ENCODE measurements around the gene LAMTOR2. TPM values are rescaled to one million over a fixed set of nuclear protein-coding genes. Genes with fewer than 3 reads are reported as not detected.

The LAMTOR2 gene
- total RNA-seq, 1 donor from 2014 or later, result 108 TPM

- H3K36me3 ChIP-seq (ENCODE audit: control insufficient read depth, insufficient read depth, low read length), result no peaks in the 10 kb centered on the region
- TF ChIP-seq, protein P1, sequence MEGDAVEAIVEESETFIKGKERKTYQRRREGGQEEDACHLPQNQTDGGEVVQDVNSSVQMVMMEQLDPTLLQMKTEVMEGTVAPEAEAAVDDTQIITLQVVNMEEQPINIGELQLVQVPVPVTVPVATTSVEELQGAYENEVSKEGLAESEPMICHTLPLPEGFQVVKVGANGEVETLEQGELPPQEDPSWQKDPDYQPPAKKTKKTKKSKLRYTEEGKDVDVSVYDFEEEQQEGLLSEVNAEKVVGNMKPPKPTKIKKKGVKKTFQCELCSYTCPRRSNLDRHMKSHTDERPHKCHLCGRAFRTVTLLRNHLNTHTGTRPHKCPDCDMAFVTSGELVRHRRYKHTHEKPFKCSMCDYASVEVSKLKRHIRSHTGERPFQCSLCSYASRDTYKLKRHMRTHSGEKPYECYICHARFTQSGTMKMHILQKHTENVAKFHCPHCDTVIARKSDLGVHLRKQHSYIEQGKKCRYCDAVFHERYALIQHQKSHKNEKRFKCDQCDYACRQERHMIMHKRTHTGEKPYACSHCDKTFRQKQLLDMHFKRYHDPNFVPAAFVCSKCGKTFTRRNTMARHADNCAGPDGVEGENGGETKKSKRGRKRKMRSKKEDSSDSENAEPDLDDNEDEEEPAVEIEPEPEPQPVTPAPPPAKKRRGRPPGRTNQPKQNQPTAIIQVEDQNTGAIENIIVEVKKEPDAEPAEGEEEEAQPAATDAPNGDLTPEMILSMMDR (IDR thresholded peaks at IDR 0.05; ENCODE audit: insufficient read depth, low read length, poor library complexity, severe bottlenecking), result no peak
- DNase-seq (ENCODE audit: low read depth), result no peak
- no peaks in the 10 kb centered on the region for H3K27me3 ChIP-seq (ENCODE audit: control insufficient read depth, insufficient read depth, low read length)
- H3K4me3 ChIP-seq (ENCODE audit: low read depth, low read length), result no peak overlapping the region
Observed at GRCh38 chr1:156104065-156104810, 49.7 kb downstream of the LAMTOR2 start.

DNA sequence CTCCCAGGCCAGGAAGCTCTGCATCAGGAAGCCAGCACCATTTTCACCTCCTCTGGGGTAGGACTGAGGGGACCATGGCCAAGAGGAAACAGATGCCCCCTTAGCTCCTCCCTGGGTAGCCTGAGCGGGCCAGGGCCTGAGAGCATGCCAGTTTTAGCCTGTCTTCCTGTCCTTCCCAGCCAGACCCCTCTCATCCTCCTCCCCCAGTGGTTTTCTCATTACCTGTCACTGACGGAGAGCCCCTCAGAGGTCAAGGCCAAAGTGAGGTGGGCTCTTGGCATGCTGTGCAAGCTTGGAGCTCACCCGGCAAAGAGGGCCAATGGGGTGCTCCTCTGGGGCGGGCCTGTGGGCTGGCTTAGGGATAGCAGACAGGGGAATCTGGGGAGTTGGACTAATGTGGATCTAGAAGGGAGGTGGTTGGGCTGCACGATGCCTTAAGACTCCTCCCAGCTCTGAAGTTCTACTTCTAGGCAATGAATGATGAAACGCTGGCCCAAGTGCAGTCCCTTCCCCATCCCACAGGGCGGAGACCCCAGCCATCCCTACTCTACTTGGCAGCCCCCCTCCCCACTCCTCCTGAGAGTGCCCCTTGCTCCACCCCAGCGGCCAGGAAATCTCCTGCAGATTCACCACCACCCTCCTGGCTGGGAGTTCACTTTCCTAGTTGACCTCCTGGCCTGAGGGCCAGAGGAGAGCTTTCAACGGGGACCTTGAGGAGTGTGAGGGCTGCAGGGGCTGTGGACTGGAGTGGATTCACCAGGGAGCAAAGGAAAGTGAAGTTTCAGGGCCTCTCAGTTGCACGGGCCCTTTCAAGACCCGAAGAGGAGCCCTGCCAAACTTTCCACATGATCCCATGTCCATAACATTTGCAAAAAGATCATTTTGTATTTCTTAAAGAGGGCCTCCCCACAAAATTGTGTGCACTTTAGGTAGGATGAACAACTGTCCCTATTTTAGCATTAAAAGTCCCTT lies 50.6 kb downstream of the LAMTOR2 start:
- no peak for DNase-seq (ENCODE audit: low read depth)
- H3K4me3 ChIP-seq (ENCODE audit: low read depth, low read length), result no peak overlapping the region
- no peaks in the 10 kb centered on the region for H3K27me3 ChIP-seq (ENCODE audit: control insufficient read depth, insufficient read depth, low read length)
- no peaks in the 10 kb centered on the region for H3K36me3 ChIP-seq (ENCODE audit: control insufficient read depth, insufficient read depth, low read length)
- TF ChIP-seq, protein P1 (IDR thresholded peaks at IDR 0.05; ENCODE audit: insufficient read depth, low read length, poor library complexity, severe bottlenecking), result no peak

GRCh38 chr1:156106624-156107488 lies 52.3 kb downstream of the LAMTOR2 start:
- Histone ChIP-seq H3K4me3 (ENCODE audit: low read depth, low read length) (no peak overlapping the region), H3K36me3 (ENCODE audit: control insufficient read depth, insufficient read depth, low read length) (no peaks in the 10 kb centered on the region), H3K27me3 (ENCODE audit: control insufficient read depth, insufficient read depth, low read length) (no peaks in the 10 kb centered on the region)
- TF ChIP-seq, protein P1 (IDR thresholded peaks at IDR 0.05; ENCODE audit: insufficient read depth, low read length, poor library complexity, severe bottlenecking), result no peak
- DNase-seq (ENCODE audit: low read depth), result no peak

DNA sequence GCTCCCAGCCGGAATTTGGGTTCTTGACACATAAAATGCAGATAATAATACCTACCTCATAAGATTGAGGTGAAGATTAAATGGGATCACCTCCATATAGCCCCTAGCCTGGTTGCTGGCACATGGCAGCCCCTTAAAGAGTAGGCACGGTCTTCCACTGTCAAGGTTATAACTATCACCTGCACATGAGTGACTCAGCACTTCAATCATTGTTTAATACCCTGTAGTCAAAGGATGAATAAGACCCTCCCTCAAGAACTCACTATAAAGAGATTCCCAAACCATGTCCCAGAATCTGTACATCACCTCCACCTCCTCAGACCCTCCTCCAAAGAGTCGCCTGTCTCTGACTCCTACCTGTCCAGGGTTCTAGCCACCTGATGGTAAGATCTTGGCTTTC lies 53.5 kb downstream of the LAMTOR2 start:
- H3K27me3 ChIP-seq (ENCODE audit: control insufficient read depth, insufficient read depth, low read length), result no peaks in the 10 kb centered on the region
- no peaks in the 10 kb centered on the region for H3K36me3 ChIP-seq (ENCODE audit: control insufficient read depth, insufficient read depth, low read length)
- TF ChIP-seq, protein P1 (IDR thresholded peaks at IDR 0.05; ENCODE audit: insufficient read depth, low read length, poor library complexity, severe bottlenecking), result no peak
- H3K4me3 ChIP-seq (ENCODE audit: low read depth, low read length), result no peak overlapping the region
- DNase-seq (ENCODE audit: low read depth), result no peak

Other genes starting within 250 kb of the LAMTOR2 start
- 25.3 and 27.7 TPM in 2 replicates for gene GON4L, start 197.6 kb upstream of the LAMTOR2 start, total RNA-seq
- gene SYT11, start 195.2 kb upstream of the LAMTOR2 start, total RNA-seq, result 23.4 and 28.1 TPM in 2 replicates
- gene RIT1, start 143.4 kb upstream of the LAMTOR2 start, total RNA-seq, result 34.8 and 38.8 TPM in 2 replicates
- 31.5 and 32.2 TPM in 2 replicates for gene KHDC4, start 120.4 kb upstream of the LAMTOR2 start, total RNA-seq
- gene RXFP4, start 113.1 kb upstream of the LAMTOR2 start, total RNA-seq, result not detected in 2 replicates
- gene ARHGEF2, start 76.2 kb upstream of the LAMTOR2 start, total RNA-seq, result 197 and 230 TPM in 2 replicates
- 348 and 428 TPM in 2 replicates for gene SSR2, start 33.8 kb upstream of the LAMTOR2 start, total RNA-seq
- gene UBQLN4, start 984 bp upstream of the LAMTOR2 start, total RNA-seq, result 28.2 and 30.5 TPM in 2 replicates
- 30.4 and 46.0 TPM in 2 replicates for gene RAB25, start 6.4 kb downstream of the LAMTOR2 start, total RNA-seq
- 34.5 and 34.6 TPM in 2 replicates for gene MEX3A, start 27.7 kb downstream of the LAMTOR2 start, total RNA-seq
- 251 and 280 TPM in 2 replicates for gene LMNA, start 59.9 kb downstream of the LAMTOR2 start, total RNA-seq
- 2.6 and 3.8 TPM in 2 replicates for gene SEMA4A, start 98.8 kb downstream of the LAMTOR2 start, total RNA-seq
- 14.4 and 18.2 TPM in 2 replicates for gene SLC25A44, start 139.3 kb downstream of the LAMTOR2 start, total RNA-seq
- gene PMF1, start 158.2 kb downstream of the LAMTOR2 start, total RNA-seq, result 81.8 and 83.6 TPM in 2 replicates
- not detected in 2 replicates for gene BGLAP, start 187.4 kb downstream of the LAMTOR2 start, total RNA-seq
- gene PAQR6, start 193.3 kb downstream of the LAMTOR2 start, total RNA-seq, result 2.5 TPM in 2 replicates
- 84.4 and 88.7 TPM in 2 replicates for gene SMG5, start 228.0 kb downstream of the LAMTOR2 start, total RNA-seq
- 1.9 and 3.0 TPM in 2 replicates for gene TMEM79, start 229.5 kb downstream of the LAMTOR2 start, total RNA-seq
- 91.5 and 104 TPM in 2 replicates for gene GLMP, start 240.9 kb downstream of the LAMTOR2 start, total RNA-seq
- gene VHLL, start 244.5 kb downstream of the LAMTOR2 start, total RNA-seq, result not detected in 2 replicates